ENCODE results near the gene CHN2. TPM values are rescaled to one million over a fixed set of nuclear protein-coding genes. Genes with fewer than 3 reads are reported as not detected.

The CHN2 gene
- total RNA-seq, 1 donor from 2014 or later, result 36.1 TPM

DNA sequence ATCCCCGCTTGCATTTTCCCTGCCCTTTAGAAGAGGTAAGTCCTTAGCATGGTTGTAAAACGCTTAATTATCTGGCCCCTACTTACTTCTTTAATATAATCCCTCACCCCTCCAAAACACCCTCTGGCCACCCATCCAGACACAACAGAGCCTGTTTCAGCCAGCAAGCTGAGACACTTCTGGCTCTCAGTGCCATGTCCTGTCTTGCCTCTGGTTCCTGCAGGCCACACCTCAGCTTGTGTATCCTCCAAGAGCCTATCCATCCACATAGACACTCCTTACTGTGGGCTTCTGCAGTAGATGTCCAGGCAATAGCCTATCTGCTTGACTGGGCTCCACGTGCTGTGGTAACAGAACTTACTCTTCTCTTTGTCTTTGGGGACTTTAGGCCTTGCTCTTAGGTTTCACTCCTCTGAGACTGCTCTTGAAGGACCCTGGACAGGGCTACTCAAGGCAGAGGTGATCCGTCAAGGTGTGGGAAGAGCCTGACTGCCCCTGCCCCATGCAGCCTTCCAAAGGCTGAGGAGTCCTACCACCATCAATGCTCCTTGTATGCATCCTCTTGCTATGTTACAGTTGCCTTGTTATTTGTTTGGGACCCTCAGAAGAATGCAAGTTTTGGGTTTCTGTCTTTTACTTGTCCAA, 149.9 kb downstream of the CHN2 start:
- intact Hi-C loops (cut with micrococcal nuclease), result no loop called here
- TF ChIP-seq, protein P1, sequence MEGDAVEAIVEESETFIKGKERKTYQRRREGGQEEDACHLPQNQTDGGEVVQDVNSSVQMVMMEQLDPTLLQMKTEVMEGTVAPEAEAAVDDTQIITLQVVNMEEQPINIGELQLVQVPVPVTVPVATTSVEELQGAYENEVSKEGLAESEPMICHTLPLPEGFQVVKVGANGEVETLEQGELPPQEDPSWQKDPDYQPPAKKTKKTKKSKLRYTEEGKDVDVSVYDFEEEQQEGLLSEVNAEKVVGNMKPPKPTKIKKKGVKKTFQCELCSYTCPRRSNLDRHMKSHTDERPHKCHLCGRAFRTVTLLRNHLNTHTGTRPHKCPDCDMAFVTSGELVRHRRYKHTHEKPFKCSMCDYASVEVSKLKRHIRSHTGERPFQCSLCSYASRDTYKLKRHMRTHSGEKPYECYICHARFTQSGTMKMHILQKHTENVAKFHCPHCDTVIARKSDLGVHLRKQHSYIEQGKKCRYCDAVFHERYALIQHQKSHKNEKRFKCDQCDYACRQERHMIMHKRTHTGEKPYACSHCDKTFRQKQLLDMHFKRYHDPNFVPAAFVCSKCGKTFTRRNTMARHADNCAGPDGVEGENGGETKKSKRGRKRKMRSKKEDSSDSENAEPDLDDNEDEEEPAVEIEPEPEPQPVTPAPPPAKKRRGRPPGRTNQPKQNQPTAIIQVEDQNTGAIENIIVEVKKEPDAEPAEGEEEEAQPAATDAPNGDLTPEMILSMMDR (IDR thresholded peaks at IDR 0.05; ENCODE audit: borderline replicate concordance), result no peak
- H3K36me3 ChIP-seq, result no peaks in the 10 kb centered on the region

DNA sequence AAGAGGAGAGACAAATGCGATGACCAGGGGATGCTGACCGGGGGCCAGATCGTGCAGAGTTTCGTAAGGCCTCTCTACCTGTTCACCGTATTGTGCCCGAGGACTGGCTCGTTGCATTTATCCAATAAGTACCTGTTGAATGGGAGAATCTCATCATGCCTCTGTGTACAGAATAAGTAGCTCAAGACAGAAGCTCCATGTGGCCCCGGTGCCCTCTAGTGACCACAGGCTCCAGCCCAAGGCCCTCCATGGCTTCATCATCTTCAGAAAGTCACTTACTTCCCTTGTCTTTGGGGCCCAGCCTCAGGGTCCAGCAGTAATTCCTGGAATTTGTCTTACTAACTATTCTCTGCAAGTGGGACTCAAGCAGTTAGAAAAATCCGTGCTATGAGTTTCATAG, 151.0 kb downstream of the CHN2 start:
- Histone ChIP-seq H3K4me1 (peaks cover 4% of the 10 kb centered on the region), H3K36me3 (no peaks in the 10 kb centered on the region), H3K27ac (replicated peaks) (no peak overlapping the region), H3K4me3 (no peak overlapping the region), H3K27me3 (ENCODE audit: low read depth) (no peaks in the 10 kb centered on the region), H3K9me3 (replicated peaks) (no peaks in the 10 kb centered on the region)
- TF ChIP-seq, protein P1 (IDR thresholded peaks at IDR 0.05; ENCODE audit: borderline replicate concordance), result peak; percentile 60
- intact Hi-C loops (cut with micrococcal nuclease), result loop anchor here (5.0 kb wide), 1 partner anchor 158 kb away; no protein-coding TSS in a partner anchor
- peak; percentile 31 for DNase-seq

More for the DNA sequence above, 149.9 kb downstream of the CHN2 start:
- Histone ChIP-seq H3K9me3 (replicated peaks) (no peaks in the 10 kb centered on the region), H3K4me3 (no peak overlapping the region), H3K4me1 (peaks cover 4% of the 10 kb centered on the region), H3K27me3 (ENCODE audit: low read depth) (no peaks in the 10 kb centered on the region), H3K27ac (replicated peaks) (no peak overlapping the region)
- no peak for DNase-seq

DNA sequence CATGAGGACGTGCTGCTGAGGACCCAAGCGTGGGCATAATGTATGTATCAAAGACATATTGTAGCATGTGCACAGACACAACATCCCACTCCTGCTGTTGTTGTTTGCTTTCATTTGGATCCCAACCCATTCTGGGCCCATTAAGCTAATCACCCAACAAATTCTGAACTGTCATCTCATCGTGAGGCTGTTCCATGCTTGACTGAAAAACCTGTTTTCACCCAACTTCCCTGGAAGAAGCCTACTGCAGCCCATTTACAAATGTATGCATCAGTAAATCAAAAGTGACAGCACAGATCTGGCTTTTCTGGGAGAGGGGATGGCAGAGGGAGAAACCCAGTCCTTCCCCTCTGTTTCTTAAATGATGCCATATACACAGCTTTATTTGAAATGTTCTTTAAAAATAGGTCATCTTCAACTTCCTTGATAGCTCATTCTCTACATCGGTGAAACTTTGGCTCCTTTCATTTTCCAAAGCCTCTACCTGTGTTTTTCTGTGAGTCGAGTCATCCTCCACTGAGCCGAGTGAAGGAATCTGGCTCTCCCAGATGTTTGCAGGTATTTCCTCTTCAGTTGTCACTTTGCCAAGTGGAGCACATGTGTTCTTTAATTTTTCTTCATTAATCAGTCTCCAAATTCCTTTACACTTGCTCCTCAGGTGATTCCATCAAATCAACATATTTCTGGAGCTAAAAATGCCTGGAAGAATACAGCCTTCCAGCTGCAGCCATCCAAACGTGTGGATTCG, 151.8 kb downstream of the CHN2 start:
- intact Hi-C loops (cut with micrococcal nuclease), result loop anchor here (5.0 kb wide), 1 partner anchor 159 kb away; no protein-coding TSS in a partner anchor
- no peak overlapping the region for H3K4me3 ChIP-seq
- H3K27ac ChIP-seq (replicated peaks), result no peak overlapping the region
- no peaks in the 10 kb centered on the region for H3K9me3 ChIP-seq (replicated peaks)
- H3K27me3 ChIP-seq (ENCODE audit: low read depth), result no peaks in the 10 kb centered on the region
- peaks cover 4% of the 10 kb centered on the region for H3K4me1 ChIP-seq
- no peaks in the 10 kb centered on the region for H3K36me3 ChIP-seq
- TF ChIP-seq, protein P1 (IDR thresholded peaks at IDR 0.05; ENCODE audit: borderline replicate concordance), result no peak
- no peak for DNase-seq

DNA sequence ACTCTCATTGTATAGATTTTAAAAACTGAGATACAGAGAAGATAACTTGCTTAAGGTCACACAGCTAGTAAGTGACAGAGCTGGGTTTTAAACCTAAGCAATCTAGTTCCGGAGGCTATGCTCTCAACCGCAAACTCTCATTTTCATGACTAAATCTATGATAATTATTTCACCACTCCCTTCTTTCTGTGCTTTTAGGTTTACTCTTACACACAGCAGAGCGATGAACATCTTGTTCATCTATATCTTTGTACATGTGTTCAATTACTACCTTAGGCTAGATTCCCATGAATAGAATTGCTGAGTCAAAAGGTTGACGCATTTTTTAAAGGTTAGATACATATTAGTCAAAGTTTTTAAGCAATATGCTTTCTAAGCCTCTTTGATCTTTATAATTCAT, 154.8 kb downstream of the CHN2 start:
- Histone ChIP-seq H3K27me3 (ENCODE audit: low read depth) (no peaks in the 10 kb centered on the region), H3K4me1 (peaks cover 4% of the 10 kb centered on the region), H3K36me3 (no peaks in the 10 kb centered on the region), H3K9me3 (replicated peaks) (no peaks in the 10 kb centered on the region), H3K4me3 (no peak overlapping the region), H3K27ac (replicated peaks) (no peak overlapping the region)
- DNase-seq, result no peak
- TF ChIP-seq, protein P1 (IDR thresholded peaks at IDR 0.05; ENCODE audit: borderline replicate concordance), result no peak
- intact Hi-C loops (cut with micrococcal nuclease), result loop anchor here (5.0 kb wide), 1 partner anchor 162 kb away; no protein-coding TSS in a partner anchor

DNA sequence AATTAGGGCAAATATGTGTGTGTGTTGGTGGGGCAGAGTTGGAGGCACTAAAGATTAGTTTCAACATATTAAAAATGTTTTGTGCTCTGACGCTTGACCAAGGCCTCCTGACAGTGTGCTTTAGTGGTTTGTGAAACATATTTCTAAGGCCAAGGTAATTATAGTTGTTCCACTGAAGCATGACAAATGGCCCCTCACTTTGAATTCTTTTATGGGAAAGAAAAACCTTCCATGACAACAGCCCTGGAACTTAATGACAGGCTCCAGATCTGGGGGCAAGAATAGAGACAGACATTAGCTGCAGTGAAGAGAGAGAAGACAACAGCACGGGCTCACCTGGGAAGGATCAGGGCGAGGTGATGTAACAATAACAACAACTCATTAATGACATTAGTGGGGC, 155.8 kb downstream of the CHN2 start:
- H3K27me3 ChIP-seq (ENCODE audit: low read depth), result no peaks in the 10 kb centered on the region
- DNase-seq, result no peak

More for the DNA sequence above, 155.8 kb downstream of the CHN2 start:
- H3K4me3 ChIP-seq, result no peak overlapping the region
- intact Hi-C loops (cut with micrococcal nuclease), result no loop called here
- no peaks in the 10 kb centered on the region for H3K36me3 ChIP-seq
- H3K27ac ChIP-seq (replicated peaks), result no peak overlapping the region
- H3K4me1 ChIP-seq, result peaks cover 4% of the 10 kb centered on the region
- no peaks in the 10 kb centered on the region for H3K9me3 ChIP-seq (replicated peaks)
- TF ChIP-seq, protein P1 (IDR thresholded peaks at IDR 0.05; ENCODE audit: borderline replicate concordance), result no peak
